ENCODE results near the gene BRINP1.

BRINP1 gene

DNA sequence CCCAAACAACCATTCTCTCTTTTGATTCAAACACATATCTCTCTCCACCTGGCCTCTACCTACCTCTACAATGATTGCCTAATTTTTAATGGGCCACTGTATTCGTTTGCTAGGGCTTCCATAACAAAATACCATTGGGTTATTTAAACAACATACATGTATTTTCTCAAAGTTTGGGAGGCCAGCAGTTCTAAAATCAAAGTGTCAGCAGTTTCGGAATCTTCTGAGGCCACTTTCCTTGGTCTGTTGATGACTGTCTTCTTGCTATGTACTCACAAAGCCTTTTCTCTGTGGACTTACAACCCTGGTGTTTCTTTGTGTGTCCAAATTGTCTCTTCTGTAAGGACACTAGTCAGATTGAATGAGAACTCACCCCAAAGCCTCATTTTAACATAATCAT lies 214.7 kb downstream of the BRINP1 start:
- in situ Hi-C loops (cut with MboI; ENCODE audit: low sequenced_read_pairs) = no loop called here

GRCh38 chr9:119153402-119153801 lies 215.8 kb downstream of the BRINP1 start:
- in situ Hi-C loops (cut with MboI; ENCODE audit: low sequenced_read_pairs) = no loop called here

DNA sequence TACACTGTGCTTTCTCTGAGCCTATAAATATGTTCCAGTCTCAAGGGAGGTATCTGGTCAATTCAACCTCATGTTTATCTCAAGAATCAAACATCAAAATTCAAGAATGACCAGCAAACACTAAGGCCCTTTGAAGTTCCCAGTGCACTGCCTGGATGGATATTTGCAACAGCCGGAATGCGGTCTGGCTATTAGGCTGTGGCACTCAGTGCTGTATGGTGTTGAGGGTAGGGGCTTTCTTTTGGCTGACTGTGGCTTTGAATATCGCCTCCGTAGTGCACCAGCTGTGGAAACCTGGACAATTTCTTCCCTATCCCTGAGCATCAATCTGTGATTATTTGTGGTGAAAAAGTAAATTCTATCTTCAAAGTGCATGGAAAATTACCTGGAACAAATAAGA lies 220.4 kb downstream of the BRINP1 start:
- in situ Hi-C loops (cut with MboI; ENCODE audit: low sequenced_read_pairs) = no loop called here

- in situ Hi-C loops (cut with MboI; ENCODE audit: low sequenced_read_pairs) = no loop called here
These were observed 231.8 kb downstream of the BRINP1 start for GRCh38 chr9:119137479-119137878.

- in situ Hi-C loops (cut with MboI; ENCODE audit: low sequenced_read_pairs) = no loop called here
These were observed 243.2 kb downstream of the BRINP1 start for GRCh38 chr9:119126040-119126439.

GRCh38 chr9:119121899-119122298 lies 247.3 kb downstream of the BRINP1 start:
- in situ Hi-C loops (cut with MboI; ENCODE audit: low sequenced_read_pairs) = no loop called here

GRCh38 chr9:119117409-119117808 lies 251.8 kb downstream of the BRINP1 start:
- in situ Hi-C loops (cut with MboI; ENCODE audit: low sequenced_read_pairs) = no loop called here

Data from HL-60/S4 treated with phorbol 12-myristate 13-acetate at 8.2 ng/mL for 4 days and 3 days (cell line).